ENCODE results near the gene TNK2.
A peak's percentile ranks its signal among the peaks of the same experiment; 100 is the strongest.
"Not testable (repeated sequence)": the region's sequence is repeated elsewhere in the genome, so short reads cannot be mapped to it uniquely, and the experiment has no call there.

Gene TNK2

GRCh38 chr3:195911041-195911945 lies 2.9 kb upstream of the TNK2 start:
- ATAC-seq (ENCODE audit: low read depth) (no peak), DNase-seq (ENCODE audit: low spot score in 2 of 2) (no peak)
- H3K9me3 Mint-ChIP-seq, result no peaks in the 10 kb centered on the region
- H3K4me3 Mint-ChIP-seq, result no peak overlapping the region
- H3K4me1 Mint-ChIP-seq, result peaks cover 23% of the 10 kb centered on the region
- no peaks in the 10 kb centered on the region for H3K36me3 Mint-ChIP-seq
- no peak overlapping the region for H3K27ac Mint-ChIP-seq
- H3K27me3 Mint-ChIP-seq, result peaks cover 2% of the 10 kb centered on the region

- no peak for ATAC-seq (ENCODE audit: low read depth)
- H3K36me3 Mint-ChIP-seq, result peaks cover 2% of the 10 kb centered on the region
- DNase-seq (ENCODE audit: low spot score in 2 of 2), result no peak
- peaks cover 2% of the 10 kb centered on the region for H3K27me3 Mint-ChIP-seq
- H3K4me3 Mint-ChIP-seq, result peak overlapping the region; percentile 83
- peak overlapping the region; percentile 100 for H3K27ac Mint-ChIP-seq
- H3K4me1 Mint-ChIP-seq, result peaks cover 29% of the 10 kb centered on the region
- H3K9me3 Mint-ChIP-seq, result no peaks in the 10 kb centered on the region
Observed at GRCh38 chr3:195910499-195910845, 2.1 kb upstream of the TNK2 start.

- no peaks in the 10 kb centered on the region for H3K9me3 Mint-ChIP-seq
- peak; percentile 80 to 84 for DNase-seq (ENCODE audit: low spot score in 2 of 2)
- H3K27me3 Mint-ChIP-seq, result no peaks in the 10 kb centered on the region
- H3K36me3 Mint-ChIP-seq, result peaks cover 2% of the 10 kb centered on the region
- H3K4me1 Mint-ChIP-seq, result peaks cover 29% of the 10 kb centered on the region
- peak overlapping the region; percentile 100 for H3K27ac Mint-ChIP-seq
- H3K4me3 Mint-ChIP-seq, result peak overlapping the region; percentile 83
- ATAC-seq (ENCODE audit: low read depth), result peak; percentile 54
Observed at GRCh38 chr3:195909644-195910498, 1.5 kb upstream of the TNK2 start.

- ATAC-seq (ENCODE audit: low read depth) (peak; percentile 18), DNase-seq (ENCODE audit: low spot score in 2 of 2) (peak in 1 of 2 donors; percentile 53)
- H3K4me1 Mint-ChIP-seq, result peaks cover 31% of the 10 kb centered on the region
- H3K27me3 Mint-ChIP-seq, result no peaks in the 10 kb centered on the region
- peak overlapping the region; percentile 100 for H3K27ac Mint-ChIP-seq
- peak overlapping the region; percentile 97 for H3K4me3 Mint-ChIP-seq
- no peaks in the 10 kb centered on the region for H3K9me3 Mint-ChIP-seq
- H3K36me3 Mint-ChIP-seq, result peaks cover 2% of the 10 kb centered on the region
Observed at GRCh38 chr3:195908694-195909581, 587 bp upstream of the TNK2 start.

GRCh38 chr3:195907684-195907933 lies 742 bp downstream of the TNK2 start:
- peaks cover 2% of the 10 kb centered on the region for H3K36me3 Mint-ChIP-seq
- H3K9me3 Mint-ChIP-seq, result no peaks in the 10 kb centered on the region
- H3K27ac Mint-ChIP-seq, result peak overlapping the region; percentile 100
- DNase-seq (ENCODE audit: low spot score in 2 of 2), result no peak
- H3K27me3 Mint-ChIP-seq, result no peaks in the 10 kb centered on the region
- peak overlapping the region; percentile 97 for H3K4me3 Mint-ChIP-seq
- peaks cover 39% of the 10 kb centered on the region for H3K4me1 Mint-ChIP-seq
- peak; percentile 18 for ATAC-seq (ENCODE audit: low read depth)

GRCh38 chr3:195906865-195907683 lies 1.3 kb downstream of the TNK2 start:
- peak overlapping the region; percentile 100 for H3K27ac Mint-ChIP-seq
- H3K9me3 Mint-ChIP-seq, result no peaks in the 10 kb centered on the region
- ATAC-seq (ENCODE audit: low read depth) (peak; percentile 61), DNase-seq (ENCODE audit: low spot score in 2 of 2) (peak; percentile 73 to 75)
- H3K27me3 Mint-ChIP-seq, result no peaks in the 10 kb centered on the region
- peaks cover 2% of the 10 kb centered on the region for H3K36me3 Mint-ChIP-seq
- H3K4me1 Mint-ChIP-seq, result peaks cover 39% of the 10 kb centered on the region
- H3K4me3 Mint-ChIP-seq, result peak overlapping the region; percentile 97

- H3K27me3 Mint-ChIP-seq, result no peaks in the 10 kb centered on the region
- peak overlapping the region; percentile 97 for H3K4me3 Mint-ChIP-seq
- H3K27ac Mint-ChIP-seq, result peak overlapping the region; percentile 100
- no peaks in the 10 kb centered on the region for H3K9me3 Mint-ChIP-seq
- DNase-seq (ENCODE audit: low spot score in 2 of 2) (no peak), ATAC-seq (ENCODE audit: low read depth) (peak; percentile 4)
- peaks cover 44% of the 10 kb centered on the region for H3K4me1 Mint-ChIP-seq
- peaks cover 2% of the 10 kb centered on the region for H3K36me3 Mint-ChIP-seq
Observed at GRCh38 chr3:195905970-195906864, 2.1 kb downstream of the TNK2 start.

- peak overlapping the region; percentile 100 for H3K27ac Mint-ChIP-seq
- ATAC-seq (ENCODE audit: low read depth), result no peak
- no peaks in the 10 kb centered on the region for H3K27me3 Mint-ChIP-seq
- peak overlapping the region; percentile 57 for H3K4me3 Mint-ChIP-seq
- H3K9me3 Mint-ChIP-seq, result no peaks in the 10 kb centered on the region
- peaks cover 61% of the 10 kb centered on the region for H3K4me1 Mint-ChIP-seq
- H3K36me3 Mint-ChIP-seq, result peaks cover 2% of the 10 kb centered on the region
- no peak for DNase-seq (ENCODE audit: low spot score in 2 of 2)
Observed at GRCh38 chr3:195904368-195904767, 4.0 kb downstream of the TNK2 start.

GRCh38 chr3:195903950-195904290 lies 4.4 kb downstream of the TNK2 start:
- Mint-ChIP-seq H3K9me3 (no peaks in the 10 kb centered on the region), H3K4me1 (peaks cover 61% of the 10 kb centered on the region), H3K36me3 (peaks cover 2% of the 10 kb centered on the region), H3K27ac (peak overlapping the region; percentile 100), H3K27me3 (no peaks in the 10 kb centered on the region), H3K4me3 (peak overlapping the region; percentile 54)
- DNase-seq (ENCODE audit: low spot score in 2 of 2) (no peak), ATAC-seq (ENCODE audit: low read depth) (no peak)

GRCh38 chr3:195902634-195903033 lies 5.7 kb downstream of the TNK2 start:
- H3K36me3 Mint-ChIP-seq, result not testable (repeated sequence)

GRCh38 chr3:195901836-195902585 lies 6.3 kb downstream of the TNK2 start:
- H3K36me3 Mint-ChIP-seq, H3K27ac Mint-ChIP-seq: not testable (repeated sequence)
- peak overlapping the region; percentile 21 for H3K4me3 Mint-ChIP-seq

More at GRCh38 chr3:195902634-195903033, 5.7 kb downstream of the TNK2 start:
- peaks cover 64% of the 10 kb centered on the region for H3K4me1 Mint-ChIP-seq
- not testable (repeated sequence) for ATAC-seq (ENCODE audit: low read depth); H3K9me3 Mint-ChIP-seq; H3K4me3 Mint-ChIP-seq; H3K27me3 Mint-ChIP-seq; DNase-seq (ENCODE audit: low spot score in 2 of 2); H3K27ac Mint-ChIP-seq

More at GRCh38 chr3:195901836-195902585, 6.3 kb downstream of the TNK2 start:
- ATAC-seq (ENCODE audit: low read depth); H3K27me3 Mint-ChIP-seq; DNase-seq (ENCODE audit: low spot score in 2 of 2); H3K9me3 Mint-ChIP-seq: not testable (repeated sequence)
- peaks cover 68% of the 10 kb centered on the region for H3K4me1 Mint-ChIP-seq
